Mucosa of gallbladder (tissue), 1 donor: ENCODE results near the gene SH3RF3. TPM values are rescaled to one million over a fixed set of nuclear protein-coding genes. Genes with fewer than 3 reads are reported as not detected.
"Not testable (repeated sequence)": the region's sequence is repeated elsewhere in the genome, so short reads cannot be mapped to it uniquely, and the experiment has no call there.

Experiments used
- DNase-seq: peaks from one replicate; pipeline ENCODE4 v3.0.0-alpha.2; 2020; ENCODE audit warnings: low spot score
- total RNA-seq: library from RNA; stranded (reverse); gene quantifications from one replicate; pipeline ENCODE4 v1.2.1, GENCODE V29; 2021
- donor health status: DM: no; HTN: no; CAD: no.

SH3RF3 gene
- total RNA-seq, 1 donor from 2014 or later, result 11.5 TPM

- no peak for DNase-seq
Observed at GRCh38 chr2:109523536-109524361, 394.7 kb downstream of the SH3RF3 start.

GRCh38 chr2:109525836-109526235 lies 396.8 kb downstream of the SH3RF3 start:
- no peak for DNase-seq

GRCh38 chr2:109526442-109526970 lies 397.5 kb downstream of the SH3RF3 start:
- DNase-seq, result no peak

GRCh38 chr2:109527079-109527478 lies 398.1 kb downstream of the SH3RF3 start:
- DNase-seq, result no peak

- DNase-seq, result no peak
Observed at GRCh38 chr2:109527846-109528705, 399.1 kb downstream of the SH3RF3 start.

- DNase-seq, result no peak
Observed at GRCh38 chr2:109528811-109529501, 400.0 kb downstream of the SH3RF3 start.

GRCh38 chr2:109529532-109530449 lies 400.8 kb downstream of the SH3RF3 start:
- DNase-seq, result no peak

- DNase-seq, result no peak
Observed at GRCh38 chr2:109530712-109531111, 401.7 kb downstream of the SH3RF3 start.

- no peak for DNase-seq
Observed at GRCh38 chr2:109531221-109531620, 402.2 kb downstream of the SH3RF3 start.

GRCh38 chr2:109531896-109532727 lies 403.1 kb downstream of the SH3RF3 start:
- no peak for DNase-seq

GRCh38 chr2:109532728-109533076 lies 403.7 kb downstream of the SH3RF3 start:
- no peak for DNase-seq

- DNase-seq, result no peak
Observed at GRCh38 chr2:109533823-109534222, 404.8 kb downstream of the SH3RF3 start.

GRCh38 chr2:109535217-109535946 lies 406.4 kb downstream of the SH3RF3 start:
- DNase-seq, result no peak

GRCh38 chr2:109536556-109536955 lies 407.6 kb downstream of the SH3RF3 start:
- not testable (repeated sequence) for DNase-seq

GRCh38 chr2:109537565-109538222 lies 408.7 kb downstream of the SH3RF3 start:
- DNase-seq, result no peak

GRCh38 chr2:109538546-109538945 lies 409.5 kb downstream of the SH3RF3 start:
- no peak for DNase-seq

- DNase-seq, result no peak
Observed at GRCh38 chr2:109542384-109542783, 413.4 kb downstream of the SH3RF3 start.

- peak; percentile 67 for DNase-seq
Observed at GRCh38 chr2:109545828-109546713, 417.1 kb downstream of the SH3RF3 start.
